NCI-H1092 (cell line): ENCODE results near the gene CDH16.
A peak's percentile ranks its signal among the peaks of the same experiment; 100 is the strongest.
"Not testable (repeated sequence)": the region's sequence is repeated elsewhere in the genome, so short reads cannot be mapped to it uniquely, and the experiment has no call there.

Experiments
- DNase-seq: peaks from one replicate; lab custom pipeline; 2025; lab: John Stamatoyannopoulos, UW

CDH16 gene

GRCh38 chr16:66908762-66909559 is 9.7 kb downstream of the CDH16 start:
- DNase-seq = no peak

DNA sequence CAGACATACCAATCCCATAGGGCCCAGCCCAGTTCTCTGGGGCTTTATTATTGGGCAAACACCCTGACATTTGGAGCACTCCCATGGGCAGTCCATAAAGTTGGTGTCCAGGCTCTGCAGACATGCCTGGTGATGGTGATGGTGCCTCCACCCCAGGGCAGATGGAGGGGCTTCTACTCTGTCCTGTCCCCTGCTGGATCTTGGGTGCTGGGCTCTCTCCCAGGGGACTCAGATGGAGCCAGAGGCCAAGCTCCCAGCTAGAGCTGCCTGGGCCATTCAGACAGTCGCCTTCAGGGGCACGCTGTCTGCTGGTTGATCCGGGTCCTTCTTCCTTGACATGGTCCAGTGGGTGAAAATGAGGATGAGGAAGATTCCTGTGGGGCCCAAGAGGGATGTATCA is 10.6 kb downstream of the CDH16 start:
- no peak for DNase-seq

- DNase-seq = no peak
Observed at GRCh38 chr16:66906916-66907836, 11.5 kb downstream of the CDH16 start.

GRCh38 chr16:66905633-66906539 is 12.8 kb downstream of the CDH16 start:
- no peak for DNase-seq

GRCh38 chr16:66904846-66905632 is 13.6 kb downstream of the CDH16 start:
- DNase-seq = no peak

GRCh38 chr16:66904428-66904845 is 14.2 kb downstream of the CDH16 start:
- no peak for DNase-seq

- DNase-seq = no peak
Observed at GRCh38 chr16:66903544-66904427, 14.9 kb downstream of the CDH16 start.

DNA sequence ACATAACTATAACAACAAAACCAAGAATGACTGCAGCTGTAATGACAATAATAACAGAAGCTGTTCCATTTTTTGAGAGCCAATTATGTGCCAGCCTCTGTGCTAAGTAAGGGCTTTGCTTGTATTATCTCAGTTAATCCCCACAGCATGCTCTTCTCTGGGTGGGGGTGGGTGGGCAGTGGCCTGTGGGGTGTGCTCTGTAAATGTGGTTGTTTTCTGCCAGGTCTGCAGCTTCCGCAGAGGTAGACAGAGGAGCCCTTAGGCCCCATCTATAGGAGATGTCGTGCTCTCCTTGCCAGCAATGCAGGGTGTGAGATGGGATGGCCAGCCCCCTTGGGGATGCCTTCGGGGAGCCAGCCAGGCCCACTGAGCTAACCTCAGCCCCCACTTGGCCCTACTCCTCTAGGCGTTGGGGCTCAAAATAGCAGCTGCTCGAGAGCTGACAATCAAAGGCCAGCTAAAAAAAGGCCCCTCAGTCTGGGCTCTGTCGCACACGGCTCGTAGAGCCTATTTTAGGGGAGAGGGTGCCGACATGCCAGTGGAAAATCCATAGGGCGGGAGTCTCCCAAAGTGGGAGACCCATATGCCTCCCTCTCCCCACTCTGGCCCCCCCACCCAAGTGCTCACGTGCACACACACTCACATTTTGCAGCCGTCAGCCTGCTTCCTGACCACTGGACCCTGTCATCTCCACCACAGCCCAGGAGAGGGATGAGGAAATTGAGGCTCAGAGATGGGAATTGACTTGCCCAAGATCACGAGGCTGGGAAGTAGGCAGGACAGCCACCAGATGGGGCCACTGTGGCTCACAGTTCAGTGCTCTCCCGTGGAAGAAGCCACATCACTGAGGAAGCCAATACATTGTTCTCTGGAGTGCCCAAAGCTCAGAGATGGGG is 15.8 kb downstream of the CDH16 start:
- DNase-seq = no peak

GRCh38 chr16:66901626-66902025 is 17.1 kb downstream of the CDH16 start:
- DNase-seq = no peak

- DNase-seq = no peak
Observed at GRCh38 chr16:66900721-66901441, 17.8 kb downstream of the CDH16 start.

DNA sequence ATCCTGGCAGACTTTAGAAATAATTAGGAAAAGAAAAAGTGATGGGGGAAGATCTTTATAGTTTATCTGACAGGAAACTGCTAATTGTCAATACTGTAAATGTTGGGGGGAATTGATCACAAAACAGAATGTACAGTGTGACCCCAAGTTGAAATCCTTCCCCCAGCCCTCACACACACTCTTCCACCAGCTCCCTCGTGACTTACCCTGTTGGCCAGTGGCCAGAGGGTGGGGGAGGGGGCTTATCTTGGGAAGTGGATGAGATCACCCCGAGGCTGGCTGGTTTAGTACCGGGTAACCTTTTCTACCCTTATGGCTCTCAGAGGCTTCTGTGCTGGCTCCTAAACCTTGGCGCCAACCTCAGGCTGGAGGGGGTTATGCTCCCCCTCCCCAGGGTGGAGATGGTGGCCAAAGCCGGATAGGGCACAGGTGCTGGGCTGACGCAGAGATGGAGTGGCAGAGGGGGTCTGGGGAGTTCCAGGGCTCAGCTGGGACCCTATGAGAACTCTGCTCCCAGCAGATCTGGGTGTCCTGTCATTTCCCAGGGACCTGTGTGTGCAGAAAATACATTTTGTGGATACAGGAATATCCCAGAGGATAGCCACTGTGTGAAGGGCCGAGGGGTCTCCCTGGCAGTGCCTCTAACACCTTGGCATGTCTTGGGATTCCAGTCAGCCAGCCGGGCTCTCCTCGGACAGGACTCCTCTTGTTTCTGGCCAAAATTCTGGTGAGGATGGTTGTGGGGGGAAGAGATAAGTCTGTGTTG is 18.6 kb downstream of the CDH16 start:
- peak; percentile 56 for DNase-seq

GRCh38 chr16:66899310-66899944 is 19.3 kb downstream of the CDH16 start:
- no peak for DNase-seq

DNA sequence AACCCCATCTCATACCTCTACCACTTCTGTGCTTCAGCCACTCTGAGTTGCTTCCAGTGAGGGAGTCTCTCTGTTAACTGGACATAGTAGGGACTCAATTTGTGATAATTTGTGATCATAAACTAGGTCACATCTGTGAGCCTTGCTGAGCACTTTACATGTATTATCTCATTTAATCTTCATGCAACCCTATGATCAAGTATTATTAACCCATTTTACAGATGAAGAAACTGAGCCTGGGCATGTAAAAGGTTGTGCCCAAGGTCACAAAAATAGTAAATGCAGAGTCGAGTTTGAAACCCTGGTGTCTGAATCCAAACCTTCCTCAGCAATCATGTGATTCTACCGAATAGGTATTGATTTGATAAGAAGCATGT is 19.8 kb downstream of the CDH16 start:
- no peak for DNase-seq

- no peak for DNase-seq
Observed at GRCh38 chr16:66898207-66898606, 20.5 kb downstream of the CDH16 start.

DNA sequence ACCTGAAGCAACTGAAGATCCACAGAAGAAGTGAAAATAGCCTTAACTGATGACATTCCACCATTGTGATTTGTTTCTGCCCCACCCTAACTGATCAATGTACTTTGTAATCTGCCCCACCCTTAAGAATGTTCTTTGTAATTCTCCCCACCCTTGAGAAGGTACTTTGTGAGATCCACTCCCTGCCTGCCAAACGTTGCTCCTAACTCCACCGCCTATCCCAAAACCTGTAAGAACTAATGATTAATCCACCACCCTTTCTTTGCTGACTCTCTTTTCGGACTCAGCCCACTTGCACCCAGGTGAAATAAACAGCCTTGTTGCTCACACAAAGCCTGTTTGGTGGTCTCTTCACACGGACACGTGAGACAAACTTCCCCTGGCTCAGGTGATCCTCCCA is 22.0 kb downstream of the CDH16 start:
- not testable (repeated sequence) for DNase-seq

- DNase-seq = no peak
Observed at GRCh38 chr16:66895999-66896398, 22.7 kb downstream of the CDH16 start.

DNA sequence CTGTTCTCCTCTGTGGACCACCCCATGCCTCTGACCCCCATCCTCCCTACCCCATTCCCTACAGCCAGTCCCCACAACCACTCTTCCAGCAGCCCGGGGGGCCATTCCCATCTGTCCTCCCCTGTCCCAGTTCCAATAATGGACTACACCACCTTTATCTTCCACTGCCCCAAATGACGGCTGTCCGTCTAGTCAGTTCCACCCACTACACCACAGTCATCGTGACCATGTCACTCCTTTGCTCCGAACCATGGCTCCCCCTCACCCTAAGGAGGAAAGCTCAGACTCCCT is 23.1 kb downstream of the CDH16 start:
- no peak for DNase-seq
